Measurements from ENCODE around the gene NANOS1.

The NANOS1 gene

GRCh38 chr10:119029613-119030420 lies at the start of gene NANOS1:
Gene NANOS1 (plus strand): TSS chr10:119029714. CDS start chr10:119029802, 88 bp downstream.
- H3K36me3 ChIP-seq (ENCODE audit: control insufficient read depth, insufficient read depth, low read length) = peaks cover 32% of the 10 kb centered on the region
- no peak within 1 kb of the TSS for H3K27ac ChIP-seq (ENCODE audit: low read depth, low read length)
- H3K4me1 ChIP-seq (ENCODE audit: control insufficient read depth, insufficient read depth, low read length) = peaks cover 14% of the 10 kb centered on the region; the same call in 1 of the 2 replicates
- H3K4me3 ChIP-seq (ENCODE audit: low read depth, low read length) = peak within 1 kb of the TSS; percentile 73
- H3K27me3 ChIP-seq (ENCODE audit: control insufficient read depth, insufficient read depth, low read length) = no peaks in the 10 kb centered on the region
- H3K9ac ChIP-seq (ENCODE audit: low read length) = peak within 1 kb of the TSS; percentile 52
- no peaks in the 10 kb centered on the region for H3K9me3 ChIP-seq (ENCODE audit: control insufficient read depth, insufficient read depth, low read depth, low read length)

GRCh38 chr10:118980135-118980865 lies 49.2 kb upstream of the NANOS1 start:
- no peaks in the 10 kb centered on the region for H3K4me1 ChIP-seq (ENCODE audit: control insufficient read depth, insufficient read depth, low read length)
- no peaks in the 10 kb centered on the region for H3K27me3 ChIP-seq (ENCODE audit: control insufficient read depth, insufficient read depth, low read length)
- H3K9ac ChIP-seq (ENCODE audit: low read length) = no peak overlapping the region
- no peaks in the 10 kb centered on the region for H3K36me3 ChIP-seq (ENCODE audit: control insufficient read depth, insufficient read depth, low read length)
- H3K4me3 ChIP-seq (ENCODE audit: low read depth, low read length) = no peak overlapping the region
- H3K27ac ChIP-seq (ENCODE audit: low read depth, low read length) = no peak overlapping the region
- H3K9me3 ChIP-seq (ENCODE audit: control insufficient read depth, insufficient read depth, low read depth, low read length) = peaks cover 5% of the 10 kb centered on the region; the same call in 1 of the 2 replicates

GRCh38 chr10:118980870-118981269 lies 48.6 kb upstream of the NANOS1 start:
- no peak overlapping the region for H3K27ac ChIP-seq (ENCODE audit: low read depth, low read length)
- peaks cover 5% of the 10 kb centered on the region; the same call in 1 of the 2 replicates for H3K9me3 ChIP-seq (ENCODE audit: control insufficient read depth, insufficient read depth, low read depth, low read length)
- H3K27me3 ChIP-seq (ENCODE audit: control insufficient read depth, insufficient read depth, low read length) = no peaks in the 10 kb centered on the region
- no peaks in the 10 kb centered on the region for H3K4me1 ChIP-seq (ENCODE audit: control insufficient read depth, insufficient read depth, low read length)
- H3K36me3 ChIP-seq (ENCODE audit: control insufficient read depth, insufficient read depth, low read length) = no peaks in the 10 kb centered on the region
- H3K4me3 ChIP-seq (ENCODE audit: low read depth, low read length) = no peak overlapping the region
- no peak overlapping the region for H3K9ac ChIP-seq (ENCODE audit: low read length)

- Histone ChIP-seq H3K27ac (ENCODE audit: low read depth, low read length) (no peak overlapping the region), H3K4me1 (ENCODE audit: control insufficient read depth, insufficient read depth, low read length) (no peaks in the 10 kb centered on the region), H3K9me3 (ENCODE audit: control insufficient read depth, insufficient read depth, low read depth, low read length) (peaks cover 5% of the 10 kb centered on the region; the same call in 1 of the 2 replicates), H3K4me3 (ENCODE audit: low read depth, low read length) (no peak overlapping the region), H3K27me3 (ENCODE audit: control insufficient read depth, insufficient read depth, low read length) (no peaks in the 10 kb centered on the region), H3K36me3 (ENCODE audit: control insufficient read depth, insufficient read depth, low read length) (no peaks in the 10 kb centered on the region), H3K9ac (ENCODE audit: low read length) (no peak overlapping the region)
These were observed 47.6 kb upstream of the NANOS1 start for GRCh38 chr10:118981946-118982345.

- Histone ChIP-seq H3K27me3 (ENCODE audit: control insufficient read depth, insufficient read depth, low read length) (no peaks in the 10 kb centered on the region), H3K36me3 (ENCODE audit: control insufficient read depth, insufficient read depth, low read length) (no peaks in the 10 kb centered on the region), H3K4me1 (ENCODE audit: control insufficient read depth, insufficient read depth, low read length) (no peaks in the 10 kb centered on the region), H3K27ac (ENCODE audit: low read depth, low read length) (no peak overlapping the region), H3K9ac (ENCODE audit: low read length) (no peak overlapping the region), H3K9me3 (ENCODE audit: control insufficient read depth, insufficient read depth, low read depth, low read length) (peaks cover 5% of the 10 kb centered on the region; the same call in 1 of the 2 replicates), H3K4me3 (ENCODE audit: low read depth, low read length) (no peak overlapping the region)
These were observed 47.1 kb upstream of the NANOS1 start for GRCh38 chr10:118982366-118982765.

GRCh38 chr10:118983263-118983662 lies 46.3 kb upstream of the NANOS1 start:
- H3K9ac ChIP-seq (ENCODE audit: low read length) = no peak overlapping the region
- no peaks in the 10 kb centered on the region for H3K27me3 ChIP-seq (ENCODE audit: control insufficient read depth, insufficient read depth, low read length)
- H3K27ac ChIP-seq (ENCODE audit: low read depth, low read length) = no peak overlapping the region
- H3K4me1 ChIP-seq (ENCODE audit: control insufficient read depth, insufficient read depth, low read length) = no peaks in the 10 kb centered on the region
- H3K36me3 ChIP-seq (ENCODE audit: control insufficient read depth, insufficient read depth, low read length) = no peaks in the 10 kb centered on the region
- H3K4me3 ChIP-seq (ENCODE audit: low read depth, low read length) = no peak overlapping the region
- peaks cover 5% of the 10 kb centered on the region; the same call in 1 of the 2 replicates for H3K9me3 ChIP-seq (ENCODE audit: control insufficient read depth, insufficient read depth, low read depth, low read length)

GRCh38 chr10:118985576-118985975 lies 43.9 kb upstream of the NANOS1 start:
- Histone ChIP-seq H3K4me3 (ENCODE audit: low read depth, low read length) (no peak overlapping the region), H3K27me3 (ENCODE audit: control insufficient read depth, insufficient read depth, low read length) (no peaks in the 10 kb centered on the region), H3K36me3 (ENCODE audit: control insufficient read depth, insufficient read depth, low read length) (no peaks in the 10 kb centered on the region), H3K9me3 (ENCODE audit: control insufficient read depth, insufficient read depth, low read depth, low read length) (peaks cover 5% of the 10 kb centered on the region; the same call in 1 of the 2 replicates), H3K9ac (ENCODE audit: low read length) (no peak overlapping the region), H3K4me1 (ENCODE audit: control insufficient read depth, insufficient read depth, low read length) (no peaks in the 10 kb centered on the region), H3K27ac (ENCODE audit: low read depth, low read length) (no peak overlapping the region)

GRCh38 chr10:118986815-118987790 lies 42.4 kb upstream of the NANOS1 start:
- Histone ChIP-seq H3K27ac (ENCODE audit: low read depth, low read length) (no peak overlapping the region), H3K9ac (ENCODE audit: low read length) (no peak overlapping the region), H3K4me1 (ENCODE audit: control insufficient read depth, insufficient read depth, low read length) (no peaks in the 10 kb centered on the region), H3K27me3 (ENCODE audit: control insufficient read depth, insufficient read depth, low read length) (no peaks in the 10 kb centered on the region), H3K4me3 (ENCODE audit: low read depth, low read length) (no peak overlapping the region), H3K9me3 (ENCODE audit: control insufficient read depth, insufficient read depth, low read depth, low read length) (peaks cover 5% of the 10 kb centered on the region; the same call in 1 of the 2 replicates), H3K36me3 (ENCODE audit: control insufficient read depth, insufficient read depth, low read length) (no peaks in the 10 kb centered on the region)

- H3K4me1 ChIP-seq (ENCODE audit: control insufficient read depth, insufficient read depth, low read length) = no peaks in the 10 kb centered on the region
- no peaks in the 10 kb centered on the region for H3K27me3 ChIP-seq (ENCODE audit: control insufficient read depth, insufficient read depth, low read length)
- H3K4me3 ChIP-seq (ENCODE audit: low read depth, low read length) = no peak overlapping the region
- no peaks in the 10 kb centered on the region for H3K9me3 ChIP-seq (ENCODE audit: control insufficient read depth, insufficient read depth, low read depth, low read length)
- no peaks in the 10 kb centered on the region for H3K36me3 ChIP-seq (ENCODE audit: control insufficient read depth, insufficient read depth, low read length)
- H3K9ac ChIP-seq (ENCODE audit: low read length) = no peak overlapping the region
- no peak overlapping the region for H3K27ac ChIP-seq (ENCODE audit: low read depth, low read length)
These were observed 39.2 kb upstream of the NANOS1 start for GRCh38 chr10:118990326-118990725.

GRCh38 chr10:118992496-118992895 lies 37.0 kb upstream of the NANOS1 start:
- H3K4me1 ChIP-seq (ENCODE audit: control insufficient read depth, insufficient read depth, low read length) = no peaks in the 10 kb centered on the region
- no peaks in the 10 kb centered on the region for H3K27me3 ChIP-seq (ENCODE audit: control insufficient read depth, insufficient read depth, low read length)
- no peak overlapping the region for H3K4me3 ChIP-seq (ENCODE audit: low read depth, low read length)
- H3K9me3 ChIP-seq (ENCODE audit: control insufficient read depth, insufficient read depth, low read depth, low read length) = no peaks in the 10 kb centered on the region
- no peak overlapping the region for H3K9ac ChIP-seq (ENCODE audit: low read length)
- H3K27ac ChIP-seq (ENCODE audit: low read depth, low read length) = no peak overlapping the region
- H3K36me3 ChIP-seq (ENCODE audit: control insufficient read depth, insufficient read depth, low read length) = no peaks in the 10 kb centered on the region

Data from HUES6 (cell line).